K562 (cell line): ENCODE data around the gene NPC1. TPM values are rescaled to one million over a fixed set of nuclear protein-coding genes. Genes with fewer than 3 reads are reported as not detected.

Source experiments
- CBX5 ChIP-seq: IDR thresholded peaks from 2 replicates; pipeline ENCODE4 v1.6.1; 2014; ENCODE audit warnings: low read depth, borderline replicate concordance
- FOXK2 ChIP-seq, 2 experiments: fragments of 450-650 bp; IDR thresholded peaks in 1 of 2; conservative IDR thresholded peaks in 1 of 2; 2 replicates each; pipeline ENCODE4 v1.6.1; 2016; ENCODE audit warnings: low read depth in 2 of 2, mild to moderate bottlenecking in 1 of 2
- HMG20A ChIP-seq: fragments of 450-650 bp; formaldehyde crosslinking; conservative IDR thresholded peaks from 2 replicates; pipeline ENCODE4 v1.4.0; 2020; ENCODE audit warnings: mild to moderate bottlenecking, mixed read lengths
- HNRNPLL ChIP-seq: fragments of 200-400 bp; formaldehyde crosslinking; IDR thresholded peaks from 2 replicates; pipeline ENCODE4 v1.6.1; 2017; ENCODE audit warnings: low read length, low read depth, mild to moderate bottlenecking; ENCODE audit not compliant: poor library complexity, severe bottlenecking
- MCM5 ChIP-seq: fragments of 450-650 bp; IDR thresholded peaks from 2 replicates; pipeline ENCODE4 v1.6.1; 2016; ENCODE audit warnings: low read depth
- NCOR1 ChIP-seq: fragments of 450-650 bp; IDR thresholded peaks from 2 replicates; pipeline ENCODE4 v1.6.1; 2016; ENCODE audit warnings: mild to moderate bottlenecking, moderate library complexity
- PHTF2 ChIP-seq: fragments of 250-450 bp; sonication (Bioruptor Pico); IDR thresholded peaks from 2 replicates; pipeline ENCODE4 v1.5.0; 2021; ENCODE audit warnings: mild to moderate bottlenecking
- SMAD4 ChIP-seq: fragments of 250-450 bp; sonication (Bioruptor Pico); conservative IDR thresholded peaks from 2 replicates; pipeline ENCODE4 v1.8.0; 2021; ENCODE audit warnings: inconsistent platforms, mild to moderate bottlenecking, moderate library complexity
- TCF7 ChIP-seq: sonication (generic); IDR thresholded peaks from 2 replicates; pipeline ENCODE4 v1.6.1; 2016; ENCODE audit warnings: antibody characterized with exemption, borderline replicate concordance
- ZKSCAN3 ChIP-seq: fragments of 250-450 bp; sonication (Bioruptor Pico); IDR thresholded peaks from 2 replicates; pipeline ENCODE4 v1.4.0; 2020
- ZNF140 ChIP-seq: fragments of 250-450 bp; sonication (Bioruptor Pico); IDR thresholded peaks from 2 replicates; pipeline ENCODE4 v1.8.0; 2021; ENCODE audit warnings: moderate library complexity, mild to moderate bottlenecking, inconsistent platforms
- ZNF263 ChIP-seq: sonication (generic); formaldehyde crosslinking; IDR thresholded peaks from 2 replicates; pipeline ENCODE4 v1.8.0; 2022; ENCODE audit warnings: mild to moderate bottlenecking, missing genetic modification reagents, borderline replicate concordance
- polyA plus RNA-seq, 8 experiments: library from polyadenylated mRNA; depleted of rRNA in 4 of 8; stranded (reverse) in 5 of 8; unstranded in 3 of 8; fragments of >200 nt; fragmentation: Nextera tagmentation in 2 of 8; fragmentation: Illumina TruSeq in 1 of 8; extraction: Ambion mirVana in 2 of 8; extraction: Trizol in 1 of 8; gene quantifications; 2 replicates each; pipeline versions ENCODE4 v1.2.1 to v1.2.3, GENCODE V29; 2011 to 2014; ENCODE audit warnings: inconsistent platforms in 1 of 8, missing spikeins in 1 of 8
- total RNA-seq, 7 experiments: library from RNA; depleted of rRNA in 6 of 7; stranded (reverse); fragments of >200 nt in 6 of 7; fragmentation: Illumina TruSeq in 2 of 7; extraction: Trizol in 2 of 7; gene quantifications; 2 replicates each; pipeline versions ENCODE4 v1.2.1 to v1.2.3, GENCODE V29; 2011 to 2021; ENCODE audit warnings: low replicate concordance in 1 of 7
- TF ChIP-seq, protein P1 (sequence below): sonication (generic); formaldehyde crosslinking; IDR thresholded peaks from 2 replicates; pipeline ENCODE4 v1.8.1; 2022; ENCODE audit warnings: missing genetic modification reagents
- TF ChIP-seq, protein P2 (sequence below): fragments of 250-450 bp; sonication (Bioruptor Pico); IDR thresholded peaks from 2 replicates; pipeline ENCODE4 v1.5.0; 2021; ENCODE audit warnings: mild to moderate bottlenecking, moderate library complexity
- TF ChIP-seq, protein P3 (sequence below): fragments of 250-450 bp; sonication (Bioruptor Pico); IDR thresholded peaks from 2 replicates; pipeline ENCODE4 v1.8.0; 2022; ENCODE audit warnings: moderate library complexity, mild to moderate bottlenecking, inconsistent platforms
- TF ChIP-seq, protein P4 (sequence below): sonication (generic); formaldehyde crosslinking; IDR thresholded peaks from 2 replicates; pipeline ENCODE4 v1.8.0; 2022; ENCODE audit warnings: missing genetic modification reagents, mild to moderate bottlenecking, borderline replicate concordance
- TF ChIP-seq, protein P5 (sequence below): fragments of 250-450 bp; sonication (Bioruptor Pico); IDR thresholded peaks from 2 replicates; pipeline ENCODE4 v1.4.0; 2020; ENCODE audit warnings: borderline replicate concordance
- TF ChIP-seq, protein P6 (sequence below): conservative IDR thresholded peaks from 2 replicates; pipeline ENCODE4 v1.6.1; 2011; ENCODE audit warnings: low read depth, mild to moderate bottlenecking, low read length; ENCODE audit not compliant: control insufficient read depth

NPC1 gene
- total and polyA plus RNA-seq, 9 of the 15 experiments (the other 6 are each of a cell fraction or from before 2014, with no cell fraction given): 17.1 to 45.9 (median 27.6) TPM

DNA sequence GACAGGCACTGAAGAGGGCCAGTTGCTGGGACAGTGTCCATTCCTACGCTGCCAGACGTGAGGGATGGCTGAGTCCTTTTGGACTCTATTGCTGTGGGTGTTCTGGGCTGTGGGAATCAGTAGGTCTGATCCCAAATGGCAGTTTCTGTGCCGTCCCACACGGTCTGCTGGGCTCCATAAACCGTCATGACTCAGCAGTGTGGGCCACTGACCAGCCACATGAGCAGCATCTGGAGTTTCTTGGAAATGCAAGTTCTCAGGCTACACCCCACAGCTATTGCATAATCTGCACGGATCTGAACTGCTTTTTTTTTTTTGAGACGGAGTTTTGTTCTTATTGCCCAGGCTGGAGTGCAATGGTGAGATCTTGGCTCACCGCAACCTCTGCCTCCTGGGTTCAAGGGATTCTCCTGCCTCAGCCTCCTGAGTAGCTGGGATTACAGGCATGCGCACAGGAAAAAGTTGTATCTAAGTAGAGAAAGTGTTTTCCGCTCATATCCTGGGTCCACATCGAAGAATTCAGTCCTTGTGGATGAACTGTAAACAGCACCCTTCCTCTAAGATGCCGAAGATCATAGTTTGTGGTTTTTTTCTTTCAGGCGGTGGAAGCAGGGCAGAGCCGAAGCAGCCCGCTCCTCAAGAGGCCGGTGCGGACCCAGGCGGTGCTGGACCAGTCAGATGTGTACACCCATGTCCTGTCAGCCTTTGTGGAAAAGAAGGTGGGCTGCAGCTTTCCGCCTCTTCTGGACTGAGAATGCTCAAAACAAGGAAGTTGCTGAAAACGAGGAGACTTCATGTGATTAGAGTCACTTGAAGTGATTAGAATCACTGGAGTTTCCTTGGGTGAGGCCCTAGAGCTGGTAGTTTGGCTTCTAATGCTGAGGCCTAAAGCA is 57.5 kb downstream of the NPC1 start (continued):
- TF ChIP-seq, protein P1, sequence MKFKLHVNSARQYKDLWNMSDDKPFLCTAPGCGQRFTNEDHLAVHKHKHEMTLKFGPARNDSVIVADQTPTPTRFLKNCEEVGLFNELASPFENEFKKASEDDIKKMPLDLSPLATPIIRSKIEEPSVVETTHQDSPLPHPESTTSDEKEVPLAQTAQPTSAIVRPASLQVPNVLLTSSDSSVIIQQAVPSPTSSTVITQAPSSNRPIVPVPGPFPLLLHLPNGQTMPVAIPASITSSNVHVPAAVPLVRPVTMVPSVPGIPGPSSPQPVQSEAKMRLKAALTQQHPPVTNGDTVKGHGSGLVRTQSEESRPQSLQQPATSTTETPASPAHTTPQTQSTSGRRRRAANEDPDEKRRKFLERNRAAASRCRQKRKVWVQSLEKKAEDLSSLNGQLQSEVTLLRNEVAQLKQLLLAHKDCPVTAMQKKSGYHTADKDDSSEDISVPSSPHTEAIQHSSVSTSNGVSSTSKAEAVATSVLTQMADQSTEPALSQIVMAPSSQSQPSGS (CRISPR knock-in tag): no peak
- no peak for TF ChIP-seq TCF7
- peak; percentile 94 for TF ChIP-seq SMAD4 (CRISPR knock-in tag)
- TF ChIP-seq ZNF263: no peak
- TF ChIP-seq NCOR1: peak; percentile 82
- TF ChIP-seq, protein P2, sequence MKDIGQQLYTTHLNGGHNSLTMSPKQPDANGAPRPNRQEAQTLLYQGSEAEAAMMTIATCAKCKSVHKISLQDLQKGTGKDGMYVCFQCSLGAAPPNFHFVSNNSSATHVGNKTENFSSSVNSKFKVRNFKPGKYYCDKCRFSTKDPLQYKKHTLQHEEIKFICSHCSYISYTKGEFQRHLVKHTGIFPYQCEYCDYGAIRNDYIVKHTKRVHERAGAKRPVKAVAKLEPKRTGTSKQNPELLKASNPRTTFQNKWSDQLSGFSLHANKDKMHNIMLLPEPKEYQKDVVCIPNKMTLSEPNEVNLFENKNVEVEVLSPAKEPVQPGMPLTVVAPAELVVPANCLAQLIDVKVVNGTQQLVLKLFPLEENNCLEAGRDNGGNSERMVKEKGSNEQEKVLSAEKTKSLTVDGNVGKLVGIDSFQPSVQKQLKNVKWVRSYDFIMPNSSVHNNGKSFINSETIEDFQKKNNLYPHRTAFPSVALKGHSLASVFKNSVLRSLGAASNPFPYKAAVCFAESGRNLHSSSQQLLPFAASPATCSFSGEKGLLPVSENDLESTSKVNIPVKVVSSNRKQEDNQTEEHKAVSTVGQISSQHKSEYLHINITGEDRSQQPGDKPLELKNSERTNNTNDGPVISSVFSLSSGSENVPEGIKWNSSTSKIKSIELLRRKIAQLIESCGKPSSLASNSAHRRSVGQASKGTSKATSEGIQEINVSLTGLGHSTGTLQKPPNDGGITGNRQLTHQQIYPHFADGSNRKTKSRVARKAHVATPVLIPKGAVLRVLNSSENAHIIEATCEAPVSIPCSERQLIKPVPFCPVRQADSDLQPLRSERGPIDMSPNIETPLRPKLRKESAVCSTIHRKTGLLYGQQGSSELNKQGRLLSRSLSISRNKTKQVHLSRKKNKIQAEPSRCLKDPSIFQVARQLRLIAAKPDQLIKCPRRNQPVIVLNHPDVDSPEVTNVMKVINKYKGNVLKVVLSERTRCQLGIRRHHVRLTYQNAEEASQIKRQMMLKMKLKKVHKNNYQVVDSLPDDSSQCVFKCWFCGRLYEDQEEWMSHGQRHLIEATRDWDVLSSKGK: no peak
- no peak for TF ChIP-seq ZKSCAN3 (CRISPR knock-in tag)
- no peak for TF ChIP-seq MCM5
- no peak for TF ChIP-seq HMG20A (CRISPR knock-in tag)
- TF ChIP-seq, protein P3, sequence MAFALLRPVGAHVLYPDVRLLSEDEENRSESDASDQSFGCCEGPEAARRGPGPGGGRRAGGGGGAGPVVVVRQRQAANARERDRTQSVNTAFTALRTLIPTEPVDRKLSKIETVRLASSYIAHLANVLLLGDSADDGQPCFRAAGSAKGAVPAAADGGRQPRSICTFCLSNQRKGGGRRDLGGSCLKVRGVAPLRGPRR (CRISPR knock-in tag): 0 out of 2 replicates have a peak, but pooled peaks have one; percentile 55
- TF ChIP-seq, protein P4, sequence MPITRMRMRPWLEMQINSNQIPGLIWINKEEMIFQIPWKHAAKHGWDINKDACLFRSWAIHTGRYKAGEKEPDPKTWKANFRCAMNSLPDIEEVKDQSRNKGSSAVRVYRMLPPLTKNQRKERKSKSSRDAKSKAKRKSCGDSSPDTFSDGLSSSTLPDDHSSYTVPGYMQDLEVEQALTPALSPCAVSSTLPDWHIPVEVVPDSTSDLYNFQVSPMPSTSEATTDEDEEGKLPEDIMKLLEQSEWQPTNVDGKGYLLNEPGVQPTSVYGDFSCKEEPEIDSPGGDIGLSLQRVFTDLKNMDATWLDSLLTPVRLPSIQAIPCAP (CRISPR knock-in tag): no peak
- TF ChIP-seq, protein P5, sequence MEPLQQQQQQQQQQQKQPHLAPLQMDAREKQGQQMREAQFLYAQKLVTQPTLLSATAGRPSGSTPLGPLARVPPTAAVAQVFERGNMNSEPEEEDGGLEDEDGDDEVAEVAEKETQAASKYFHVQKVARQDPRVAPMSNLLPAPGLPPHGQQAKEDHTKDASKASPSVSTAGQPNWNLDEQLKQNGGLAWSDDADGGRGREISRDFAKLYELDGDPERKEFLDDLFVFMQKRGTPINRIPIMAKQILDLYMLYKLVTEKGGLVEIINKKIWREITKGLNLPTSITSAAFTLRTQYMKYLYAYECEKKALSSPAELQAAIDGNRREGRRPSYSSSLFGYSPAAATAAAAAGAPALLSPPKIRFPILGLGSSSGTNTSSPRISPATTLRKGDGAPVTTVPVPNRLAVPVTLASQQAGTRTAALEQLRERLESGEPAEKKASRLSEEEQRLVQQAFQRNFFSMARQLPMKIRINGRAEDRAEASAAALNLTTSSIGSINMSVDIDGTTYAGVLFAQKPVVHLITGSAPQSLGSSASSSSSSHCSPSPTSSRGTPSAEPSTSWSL (CRISPR knock-in tag): no peak
- peak; percentile 25 for TF ChIP-seq HNRNPLL
- peak; percentile 51 to 85; a peak in 3 of 4 replicates for TF ChIP-seq FOXK2 (conservative IDR thresholded peaks at IDR 0.05 in 1 of 2, IDR thresholded peaks at IDR 0.05 in 1 of 2; ENCODE audit: low read depth in 2 of 2)
- TF ChIP-seq, protein P6, sequence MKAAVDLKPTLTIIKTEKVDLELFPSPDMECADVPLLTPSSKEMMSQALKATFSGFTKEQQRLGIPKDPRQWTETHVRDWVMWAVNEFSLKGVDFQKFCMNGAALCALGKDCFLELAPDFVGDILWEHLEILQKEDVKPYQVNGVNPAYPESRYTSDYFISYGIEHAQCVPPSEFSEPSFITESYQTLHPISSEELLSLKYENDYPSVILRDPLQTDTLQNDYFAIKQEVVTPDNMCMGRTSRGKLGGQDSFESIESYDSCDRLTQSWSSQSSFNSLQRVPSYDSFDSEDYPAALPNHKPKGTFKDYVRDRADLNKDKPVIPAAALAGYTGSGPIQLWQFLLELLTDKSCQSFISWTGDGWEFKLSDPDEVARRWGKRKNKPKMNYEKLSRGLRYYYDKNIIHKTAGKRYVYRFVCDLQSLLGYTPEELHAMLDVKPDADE: no peak
- TF ChIP-seq CBX5: no peak
- TF ChIP-seq ZNF140: no peak
- no peak for TF ChIP-seq PHTF2 (CRISPR knock-in tag)
